C4-2B (cell line): Measurements from ENCODE around the gene THYN1.

Experiments used
- CTCF ChIP-seq: fragments of 450-650 bp; conservative IDR thresholded peaks from 2 replicates; pipeline ENCODE4 v1.5.1; 2017; ENCODE audit warnings: mild to moderate bottlenecking
- ZFX ChIP-seq: fragments of 450-650 bp; IDR thresholded peaks from 2 replicates; pipeline ENCODE4 v1.6.1; 2017

- no peak for TF ChIP-seq CTCF
- no peak for TF ChIP-seq ZFX
Observed at GRCh38 chr11:134250675-134251074, 2.5 kb downstream of the THYN1 start.
